Measurements from ENCODE around the gene MYL6B. TPM values are rescaled to one million over a fixed set of nuclear protein-coding genes. Genes with fewer than 3 reads are reported as not detected.

The MYL6B gene
- total RNA-seq, 4 donors from 2014 or later = 33.4 to 115 (median 48.1) TPM

GRCh38 chr12:56121204-56121870 is 31.1 kb upstream of the MYL6B start:
- Histone ChIP-seq H3K4me3 (replicated peaks in 1 of 3) (no peak overlapping the region), H3K9me3 (no peaks in the 10 kb centered on the region), H3K27ac (no peak overlapping the region), H3K4me1 (peaks cover 36 to 41% of the 10 kb centered on the region in 2 donors), H3K27me3 (no peaks in the 10 kb centered on the region), H3K36me3 (peaks cover 11 to 12% of the 10 kb centered on the region in 2 donors)
- TF ChIP-seq POLR2A (IDR thresholded peaks at IDR 0.05) (no peak), CTCF (IDR thresholded peaks at IDR 0.05) (no peak)
- DNase-seq = no peak
- intact Hi-C loops (cut with DNase I) = loop anchor here (2.0 to 10.0 kb wide), 3 partner anchors 67 to 343 kb away; partner anchors contain the start of genes NABP2, RNF41, SMARCC2 and SPRYD4
- WGBS, 2 donors = 89 to 91% methylated on average over 7 to 10 of the region's 11 CpGs

GRCh38 chr12:56122637-56123036 is 29.8 kb upstream of the MYL6B start:
- H3K27ac ChIP-seq = no peak overlapping the region
- 91 to 96% methylated on average over 2 of the region's 2 CpGs for whole genome bisulfite sequencing, 2 donors
- intact Hi-C loops (cut with DNase I) = loop anchor here (10.0 kb wide), 2 partner anchors 102 to 342 kb away; partner anchors contain the start of genes NABP2, RNF41 and SPRYD4

GRCh38 chr12:56124133-56124532 is 28.3 kb upstream of the MYL6B start:
- WGBS, 2 donors = 86 to 89% methylated on average over 4 of the region's 4 CpGs
- H3K9me3 ChIP-seq = no peaks in the 10 kb centered on the region
- no peak overlapping the region for H3K4me3 ChIP-seq (replicated peaks in 1 of 3)
- H3K4me1 ChIP-seq = peaks cover 41 to 47% of the 10 kb centered on the region in 2 donors
- DNase-seq = no peak
- H3K27ac ChIP-seq = peak overlapping the region in 2 of 3 donors; percentile 70 to 84
- TF ChIP-seq CTCF (IDR thresholded peaks at IDR 0.05) (no peak), POLR2A (IDR thresholded peaks at IDR 0.05) (no peak)
- H3K27me3 ChIP-seq = no peaks in the 10 kb centered on the region
- intact Hi-C loops (cut with DNase I) = loop anchor here (10.0 kb wide), 2 partner anchors 101 to 341 kb away; partner anchors contain the start of genes NABP2, RNF41 and SPRYD4
- H3K36me3 ChIP-seq = peaks cover 11 to 12% of the 10 kb centered on the region in 2 donors

More at GRCh38 chr12:56122637-56123036, 29.8 kb upstream of the MYL6B start:
- no peaks in the 10 kb centered on the region for H3K9me3 ChIP-seq
- peaks cover 48 to 53% of the 10 kb centered on the region in 2 donors for H3K4me1 ChIP-seq
- H3K4me3 ChIP-seq (replicated peaks in 1 of 3) = no peak overlapping the region
- H3K36me3 ChIP-seq = peaks cover 11 to 12% of the 10 kb centered on the region in 2 donors
- TF ChIP-seq POLR2A (IDR thresholded peaks at IDR 0.05) (no peak), CTCF (IDR thresholded peaks at IDR 0.05) (no peak)
- no peak for DNase-seq
- H3K27me3 ChIP-seq = no peaks in the 10 kb centered on the region

GRCh38 chr12:56126732-56127239 is 25.6 kb upstream of the MYL6B start:
- WGBS, 2 donors = 61 to 67% methylated on average over 3 of the region's 3 CpGs
- DNase-seq = no peak
- intact Hi-C loops (cut with DNase I) = loop anchor here (10.0 kb wide), 2 partner anchors 98 to 338 kb away; partner anchors contain the start of genes NABP2, RNF41 and SPRYD4
- Histone ChIP-seq H3K27ac (peak overlapping the region; percentile 55 to 84 (median 70)), H3K4me3 (replicated peaks in 1 of 3) (no peak overlapping the region), H3K9me3 (no peaks in the 10 kb centered on the region), H3K36me3 (peaks cover 12 to 13% of the 10 kb centered on the region in 2 donors), H3K27me3 (no peaks in the 10 kb centered on the region), H3K4me1 (peaks cover 39 to 46% of the 10 kb centered on the region in 2 donors)
- TF ChIP-seq CTCF (IDR thresholded peaks at IDR 0.05) = no peak
- no peak for TF ChIP-seq POLR2A (IDR thresholded peaks at IDR 0.05)

- H3K4me1 ChIP-seq = peaks cover 39 to 46% of the 10 kb centered on the region in 2 donors
- H3K27ac ChIP-seq = peak overlapping the region; percentile 19 to 84 (median 78)
- H3K4me3 ChIP-seq (replicated peaks in 1 of 3) = peak overlapping the region in 1 of 3 donors; percentile 20
- no peak for TF ChIP-seq CTCF (IDR thresholded peaks at IDR 0.05)
- TF ChIP-seq POLR2A (IDR thresholded peaks at IDR 0.05) = no peak
- WGBS, 2 donors = 0 to 1% methylated on average over 8 of the region's 8 CpGs
- no peak for DNase-seq
- H3K36me3 ChIP-seq = peaks cover 16 to 19% of the 10 kb centered on the region in 2 donors
- H3K27me3 ChIP-seq = no peaks in the 10 kb centered on the region
- no peaks in the 10 kb centered on the region for H3K9me3 ChIP-seq
- intact Hi-C loops (cut with DNase I) = loop anchor here (10.0 kb wide), 2 partner anchors 97 to 337 kb away; partner anchors contain the start of genes NABP2, RNF41 and SPRYD4
These were observed 24.9 kb upstream of the MYL6B start for GRCh38 chr12:56127485-56127887.

Measured in thyroid gland (tissue), 4 donors.